Type B pancreatic cell (in vitro differentiated cells): ENCODE measurements around the gene DLG5. TPM values are rescaled to one million over a fixed set of nuclear protein-coding genes. Genes with fewer than 3 reads are reported as not detected.

Experiments
- DNase-seq: peaks from one replicate; pipeline ENCODE4 v3.0.0; 2021; ENCODE audit warnings: mixed read lengths; ENCODE audit not compliant: unreplicated experiment; ENCODE audit errors: extremely low spot score
- H3K27ac Mint-ChIP-seq: 2 replicates; pipeline ENCODE4 v1.8.0; 2021; ENCODE audit warnings: mild to moderate bottlenecking, mixed read lengths
- H3K27me3 Mint-ChIP-seq: 2 replicates; pipeline ENCODE4 v1.8.0; 2021; ENCODE audit warnings: mixed read lengths
- H3K36me3 Mint-ChIP-seq: 2 replicates; pipeline ENCODE4 v1.8.0; 2021; ENCODE audit warnings: mixed read lengths
- H3K4me1 Mint-ChIP-seq: one replicate; pipeline ENCODE4 v1.8.0; 2021; ENCODE audit warnings: mixed read lengths; ENCODE audit not compliant: unreplicated experiment
- H3K4me3 Mint-ChIP-seq: 2 replicates; pipeline ENCODE4 v1.8.0; 2021; ENCODE audit warnings: mild to moderate bottlenecking, mixed read lengths
- H3K9me3 Mint-ChIP-seq: 2 replicates; pipeline ENCODE4 v1.8.0; 2021; ENCODE audit warnings: mixed read lengths
- total RNA-seq: library from RNA; stranded (reverse); gene quantifications from 2 replicates; pipeline ENCODE4 v1.2.1, GENCODE V29; 2021; ENCODE audit warnings: low replicate concordance
- TF ChIP-seq, protein P1 (sequence below): fragments of 200-600 bp; sonication (generic); conservative IDR thresholded peaks from 2 replicates; pipeline ENCODE4 v1.5.0; 2021; ENCODE audit warnings: antibody characterized with exemption, mild to moderate bottlenecking

Gene DLG5
- total RNA-seq, 1 donor from 2014 or later, result 80.0 TPM

DNA sequence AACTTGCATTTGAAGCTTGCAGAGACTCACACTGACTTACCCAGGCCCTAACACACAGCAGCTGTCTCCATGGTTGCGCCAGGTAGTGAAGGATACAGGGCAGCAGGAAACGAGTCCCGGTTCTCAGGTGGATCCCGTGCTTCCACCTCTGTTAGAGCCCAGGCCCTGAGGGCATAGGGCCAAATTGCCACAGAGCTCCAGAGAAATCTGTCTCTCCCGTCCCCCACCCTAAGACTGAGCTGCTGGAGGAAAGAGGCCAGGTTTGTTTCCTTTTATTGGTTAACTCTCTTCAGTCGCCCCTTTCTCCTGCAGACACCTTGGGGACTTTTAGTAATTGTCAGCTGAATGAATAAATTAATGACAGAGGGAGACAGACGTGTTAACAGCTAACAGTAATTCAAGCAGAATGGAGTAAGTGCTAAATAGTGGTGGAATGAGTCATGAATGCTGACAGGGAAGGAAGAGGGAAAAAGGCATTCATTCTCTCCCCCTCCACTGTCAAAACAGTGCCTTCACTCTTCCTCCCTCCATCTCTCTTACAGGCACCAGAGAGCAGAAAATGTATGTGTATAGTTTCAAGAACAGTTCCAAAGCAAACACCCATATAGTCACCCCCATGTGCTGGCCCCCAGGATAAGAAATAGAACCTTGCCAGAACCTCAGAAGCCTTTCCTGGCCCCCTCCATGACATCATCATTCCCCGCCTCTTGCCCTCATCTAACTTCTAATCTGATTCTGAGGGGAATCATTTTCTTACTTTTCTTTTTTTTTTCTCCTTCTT, 16.8 kb upstream of the DLG5 start:
- Mint-ChIP-seq H3K9me3 (peaks cover 5% of the 10 kb centered on the region), H3K36me3 (no peaks in the 10 kb centered on the region), H3K4me1 (peaks cover 29% of the 10 kb centered on the region), H3K27me3 (no peaks in the 10 kb centered on the region), H3K27ac (peak overlapping the region; percentile 52), H3K4me3 (peak overlapping the region; percentile 12)
- TF ChIP-seq, protein P1, sequence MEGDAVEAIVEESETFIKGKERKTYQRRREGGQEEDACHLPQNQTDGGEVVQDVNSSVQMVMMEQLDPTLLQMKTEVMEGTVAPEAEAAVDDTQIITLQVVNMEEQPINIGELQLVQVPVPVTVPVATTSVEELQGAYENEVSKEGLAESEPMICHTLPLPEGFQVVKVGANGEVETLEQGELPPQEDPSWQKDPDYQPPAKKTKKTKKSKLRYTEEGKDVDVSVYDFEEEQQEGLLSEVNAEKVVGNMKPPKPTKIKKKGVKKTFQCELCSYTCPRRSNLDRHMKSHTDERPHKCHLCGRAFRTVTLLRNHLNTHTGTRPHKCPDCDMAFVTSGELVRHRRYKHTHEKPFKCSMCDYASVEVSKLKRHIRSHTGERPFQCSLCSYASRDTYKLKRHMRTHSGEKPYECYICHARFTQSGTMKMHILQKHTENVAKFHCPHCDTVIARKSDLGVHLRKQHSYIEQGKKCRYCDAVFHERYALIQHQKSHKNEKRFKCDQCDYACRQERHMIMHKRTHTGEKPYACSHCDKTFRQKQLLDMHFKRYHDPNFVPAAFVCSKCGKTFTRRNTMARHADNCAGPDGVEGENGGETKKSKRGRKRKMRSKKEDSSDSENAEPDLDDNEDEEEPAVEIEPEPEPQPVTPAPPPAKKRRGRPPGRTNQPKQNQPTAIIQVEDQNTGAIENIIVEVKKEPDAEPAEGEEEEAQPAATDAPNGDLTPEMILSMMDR, result no peak
- DNase-seq, result no peak

DNA sequence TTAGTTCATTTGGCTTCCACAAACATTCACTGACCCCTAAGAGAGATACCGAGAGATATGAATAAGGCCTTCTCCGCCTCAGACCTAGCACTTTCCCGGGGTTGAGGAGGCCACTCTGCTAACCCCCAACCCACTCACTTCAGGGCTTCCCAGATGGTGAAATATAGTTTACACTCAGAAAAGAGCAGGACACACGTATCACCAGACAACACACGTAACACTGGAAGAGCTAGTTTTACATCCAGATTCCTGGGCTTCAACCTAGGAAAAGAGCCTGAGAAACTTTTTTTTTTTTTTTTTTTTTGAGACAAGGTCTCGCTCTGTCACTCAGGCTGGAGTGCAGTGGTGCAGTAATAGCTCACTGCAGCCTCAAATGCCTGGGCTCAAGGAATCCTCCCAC, 15.2 kb upstream of the DLG5 start:
- TF ChIP-seq, protein P1, result no peak
- Mint-ChIP-seq H3K27me3 (no peaks in the 10 kb centered on the region), H3K9me3 (peaks cover 5% of the 10 kb centered on the region), H3K4me1 (peaks cover 35% of the 10 kb centered on the region), H3K36me3 (no peaks in the 10 kb centered on the region), H3K4me3 (no peak overlapping the region), H3K27ac (no peak overlapping the region)
- DNase-seq, result no peak

DNA sequence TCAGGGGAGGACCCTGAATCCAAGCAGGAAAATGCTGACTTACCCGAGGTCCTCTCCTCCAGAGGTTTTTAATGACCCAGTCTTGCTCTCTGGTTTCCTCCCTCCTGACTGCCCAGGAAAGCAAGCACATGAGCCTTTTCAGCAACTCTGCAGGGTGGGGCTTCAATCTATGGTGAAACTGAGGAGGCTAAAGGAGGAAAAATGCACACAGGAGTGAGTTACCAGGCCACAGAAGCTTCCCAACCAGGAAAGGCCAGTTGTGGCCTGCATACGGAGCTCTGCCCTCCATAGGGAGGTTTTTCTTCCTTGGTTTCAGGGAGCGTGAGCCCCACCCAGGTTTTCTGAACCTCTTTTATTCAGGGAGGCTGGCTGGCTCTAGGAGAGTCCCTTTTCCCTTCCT, 14.1 kb upstream of the DLG5 start:
- TF ChIP-seq, protein P1, result no peak
- H3K36me3 Mint-ChIP-seq, result no peaks in the 10 kb centered on the region
- no peak overlapping the region for H3K4me3 Mint-ChIP-seq
- no peaks in the 10 kb centered on the region for H3K27me3 Mint-ChIP-seq
- no peak for DNase-seq
- H3K27ac Mint-ChIP-seq, result no peak overlapping the region
- H3K4me1 Mint-ChIP-seq, result peaks cover 43% of the 10 kb centered on the region
- peaks cover 5% of the 10 kb centered on the region for H3K9me3 Mint-ChIP-seq

DNA sequence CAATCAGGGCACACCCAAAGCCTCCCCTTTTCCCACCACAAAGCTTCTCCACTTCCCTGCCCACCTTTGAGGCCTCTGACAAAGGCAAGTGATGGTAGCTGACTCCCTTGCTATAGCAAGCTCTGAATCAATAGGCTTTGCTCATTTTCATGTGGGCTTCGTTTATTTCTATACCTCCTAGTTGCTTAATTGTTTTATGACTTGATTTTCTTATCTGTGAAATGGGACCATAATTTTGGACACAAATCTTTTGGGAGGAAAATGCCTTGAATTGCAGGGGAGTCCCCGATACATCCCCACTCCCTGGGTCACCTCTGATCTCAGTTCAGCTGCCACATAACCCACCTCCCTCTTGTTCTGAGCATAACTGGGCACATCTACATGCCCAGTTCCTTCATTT, 13.7 kb upstream of the DLG5 start:
- no peak overlapping the region for H3K4me3 Mint-ChIP-seq
- no peaks in the 10 kb centered on the region for H3K27me3 Mint-ChIP-seq
- H3K4me1 Mint-ChIP-seq, result peaks cover 47% of the 10 kb centered on the region
- H3K9me3 Mint-ChIP-seq, result peaks cover 5% of the 10 kb centered on the region
- H3K27ac Mint-ChIP-seq, result no peak overlapping the region
- TF ChIP-seq, protein P1, result no peak
- DNase-seq, result no peak
- H3K36me3 Mint-ChIP-seq, result no peaks in the 10 kb centered on the region

DNA sequence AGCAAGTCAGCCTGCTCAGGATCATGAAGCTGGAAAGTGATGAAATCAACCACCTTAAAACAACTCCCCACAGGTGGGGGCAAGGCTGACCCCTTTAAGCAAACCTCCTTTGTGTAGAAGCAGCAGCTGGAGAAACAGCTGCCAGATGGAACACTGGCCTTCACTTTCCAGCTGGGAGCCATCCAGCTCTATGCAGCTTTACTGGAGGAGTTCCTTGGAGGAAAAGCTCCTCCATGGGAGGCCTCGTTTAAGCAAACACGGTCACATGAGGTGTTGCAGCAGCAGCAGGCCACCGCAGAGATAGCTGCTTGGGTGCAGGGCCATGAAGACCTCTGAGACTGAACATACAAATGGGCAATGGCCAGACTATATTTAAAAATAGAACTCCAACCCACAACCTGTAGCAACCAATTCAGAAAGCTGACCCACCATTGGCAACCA, 13.0 kb upstream of the DLG5 start:
- DNase-seq, result no peak
- H3K27ac Mint-ChIP-seq, result no peak overlapping the region
- H3K4me3 Mint-ChIP-seq, result no peak overlapping the region
- TF ChIP-seq, protein P1, result no peak
- no peaks in the 10 kb centered on the region for H3K27me3 Mint-ChIP-seq
- peaks cover 5% of the 10 kb centered on the region for H3K9me3 Mint-ChIP-seq
- no peaks in the 10 kb centered on the region for H3K36me3 Mint-ChIP-seq
- H3K4me1 Mint-ChIP-seq, result peaks cover 46% of the 10 kb centered on the region
